ENCODE results near the gene UNC5CL. TPM values are rescaled to one million over a fixed set of nuclear protein-coding genes. Genes with fewer than 3 reads are reported as not detected.

Gene UNC5CL
- total RNA-seq, 1 experiment from 2014 or later = 0.81 TPM

DNA sequence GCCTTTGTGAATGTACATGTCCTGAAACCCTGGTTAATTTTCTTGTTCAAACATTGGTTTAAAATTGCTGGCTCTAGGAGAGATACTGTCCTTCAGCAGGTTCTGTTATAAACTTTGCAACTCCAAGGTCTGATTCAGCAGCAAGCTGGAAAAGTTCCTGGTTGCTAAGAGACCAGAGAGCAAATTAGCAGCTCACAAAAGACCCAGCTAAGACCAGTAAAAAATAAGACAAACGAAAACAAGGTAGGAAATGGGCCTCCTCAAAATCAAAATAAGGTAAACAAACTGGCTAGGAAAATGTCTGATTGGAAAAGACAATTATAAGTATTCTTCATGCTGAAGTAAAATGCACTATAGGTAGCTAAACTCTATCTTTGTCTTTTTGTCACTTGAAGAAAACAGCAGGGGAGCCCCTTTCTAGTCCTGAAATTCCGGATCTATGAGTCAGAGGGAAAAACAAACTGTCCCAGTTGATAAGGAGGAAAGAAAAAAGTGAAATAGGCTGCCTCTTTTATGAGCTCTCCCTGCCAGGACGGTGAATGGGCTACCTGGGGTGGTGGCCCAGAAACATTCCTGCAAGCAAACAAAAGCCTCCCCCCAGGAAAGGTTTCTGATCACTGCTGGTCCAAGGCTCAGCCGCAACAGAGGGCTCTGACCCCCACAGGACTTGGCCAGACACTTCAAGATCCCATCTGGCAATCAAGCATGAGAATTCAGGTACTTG lies 41.6 kb downstream of the UNC5CL start:
- H2BK15ac ChIP-seq (ENCODE audit: low read depth, low read length) = no peak overlapping the region
- no peak for TF ChIP-seq CTCF (conservative IDR thresholded peaks at IDR 0.05)
- peak overlapping the region; percentile 72 for H3K27ac ChIP-seq (ENCODE audit: insufficient read length, low read depth, low read length)
- no peak overlapping the region for H2BK5ac ChIP-seq (ENCODE audit: insufficient read length, low read length)
- H3K18ac ChIP-seq (ENCODE audit: insufficient read length, low read depth, low read length) = peak overlapping the region; percentile 46
- H3K4me1 ChIP-seq (ENCODE audit: insufficient read depth, low read length) = peaks cover 16% of the 10 kb centered on the region; the same call in 1 of the 2 replicates
- no CpG with 5 or more reads among the region's 4 CpGs for WGBS (ENCODE audit: extremely low coverage, insufficient read length, low lambda C conversion rate)
- no peaks in the 10 kb centered on the region for H3K27me3 ChIP-seq (ENCODE audit: insufficient read depth, low read length)
- Mint-ChIP-seq H3K4me3 (peak overlapping the region; percentile 32 to 45; a peak in 3 of 5 replicates), H3K9me3 (no peaks in the 10 kb centered on the region), H3K27ac (peak overlapping the region; percentile 96 to 99 (median 98)), H3K27me3 (ENCODE audit: low read depth) (peaks cover 4% of the 10 kb centered on the region), H3K4me1 (peaks cover 62 to 68% of the 10 kb centered on the region in 2 experiments), H3K36me3 (ENCODE audit: insufficient read depth in 1 of 3, low read depth in 3 of 3) (0 out of 7 replicates have a peak, but pooled peaks cover 0 to 2% (median 0%) of the 10 kb centered on the region in 3 experiments)
- no peak overlapping the region for H2AFZ ChIP-seq (ENCODE audit: low read length)
- no peak overlapping the region for H3K56ac ChIP-seq (ENCODE audit: insufficient read length, low read depth, low read length)
- H3K9ac ChIP-seq (ENCODE audit: extremely low read depth, insufficient read length, low read length) = no peak overlapping the region
- no peaks in the 10 kb centered on the region for H3K23me2 ChIP-seq (ENCODE audit: insufficient read length, low read depth, low read length, poor library complexity, severe bottlenecking)
- no peak overlapping the region; the same call in 1 of the 2 replicates for H3K4ac ChIP-seq (ENCODE audit: low read depth, low read length)
- H4K8ac ChIP-seq (replicated peaks; ENCODE audit: insufficient read length, low read depth, low read length) = no peak overlapping the region
- no peak overlapping the region for H2AK5ac ChIP-seq (ENCODE audit: insufficient read length, low read length)
- peak overlapping the region; percentile 43 for H3T11ph ChIP-seq (ENCODE audit: low read length)
- DNase-seq = peak; percentile 88
- no peaks in the 10 kb centered on the region for H3K79me1 ChIP-seq (ENCODE audit: insufficient read depth, low read depth, low read length, poor library complexity, severe bottlenecking)
- no peak overlapping the region for H2BK12ac ChIP-seq (ENCODE audit: insufficient read length, low read depth, low read length)
- H2BK120ac ChIP-seq (ENCODE audit: low read depth, low read length, poor library complexity, severe bottlenecking) = no peak overlapping the region
- no peak overlapping the region for H4K5ac ChIP-seq (ENCODE audit: insufficient read length, low read depth, low read length)
- no peak overlapping the region for H2BK20ac ChIP-seq (ENCODE audit: low read depth, low read length, poor library complexity, severe bottlenecking)
- H3K79me2 ChIP-seq (ENCODE audit: insufficient read depth, low read length) = no peaks in the 10 kb centered on the region
- no peak overlapping the region for H4K91ac ChIP-seq (ENCODE audit: insufficient read length, low read depth, low read length)
- H3K14ac ChIP-seq (ENCODE audit: insufficient read depth, low read length) = peak overlapping the region; percentile 66; the same call in 1 of the 2 replicates
- H3K23ac ChIP-seq (ENCODE audit: insufficient read length, low read depth, low read length) = no peak overlapping the region
- H3K9me3 ChIP-seq (ENCODE audit: control insufficient read depth, low read depth, low read length) = no peaks in the 10 kb centered on the region
- peak overlapping the region; percentile 3 for H3K4me2 ChIP-seq (ENCODE audit: insufficient read depth, insufficient read length, low read length)
- H4K20me1 ChIP-seq (ENCODE audit: control insufficient read depth, insufficient read depth, insufficient read length) = no peaks in the 10 kb centered on the region
